Stomach (tissue), 9 donors: Measurements from ENCODE around the gene MTHFD2L. TPM values are rescaled to one million over a fixed set of nuclear protein-coding genes. Genes with fewer than 3 reads are reported as not detected.

Experiments
- DNase-seq, 2 donors: peaks; one replicate each; pipeline versions ENCODE4 v3.0.0 to v3.0.0-alpha.2; 2013 to 2019
- H3K27ac ChIP-seq, 5 donors: fragments of 200-600 bp in 4 of 5; sonication (generic) in 4 of 5; one replicate each; pipeline ENCODE4 v1.5.1; 2013 to 2019; ENCODE audit warnings: mild to moderate bottlenecking in 1 of 5, moderate library complexity in 1 of 5
- H3K27me3 ChIP-seq, 3 donors: fragments of 200-600 bp; sonication (generic); one replicate each; pipeline ENCODE4 v1.5.1; 2017 to 2019; ENCODE audit warnings: mixed run types in 1 of 3
- H3K36me3 ChIP-seq, 4 donors: fragments of 200-600 bp; sonication (generic); 1 replicate in 3 of 4; 2 replicates in 1 of 4; pipeline ENCODE4 v1.5.1; 2016 to 2019
- H3K4me1 ChIP-seq, 4 donors: fragments of 200-600 bp; sonication (generic); one replicate each; pipeline ENCODE4 v1.5.1; 2016 to 2019
- H3K4me3 ChIP-seq, 4 donors: fragments of 200-600 bp; sonication (generic) in 3 of 4; one replicate each; pipeline ENCODE4 v1.5.1; 2016 to 2019; ENCODE audit warnings: mild to moderate bottlenecking in 1 of 4
- H3K9me3 ChIP-seq, 4 donors: fragments of 200-600 bp; sonication (generic); one replicate each; pipeline ENCODE4 v1.5.1; 2016 to 2019
- CTCF ChIP-seq, 7 experiments: fragments of 450-650 bp in 4 of 7; fragments of 200-600 bp in 3 of 7; sonication (generic) in 3 of 7; IDR thresholded peaks; one replicate each; pipeline ENCODE4 v1.5.1; 2016 to 2019; ENCODE audit warnings: antibody characterized with exemption in 7 of 7, control low read depth in 2 of 7, mild to moderate bottlenecking in 1 of 7
- EP300 ChIP-seq: sonication (generic); formaldehyde crosslinking; IDR thresholded peaks from one replicate; pipeline ENCODE4 v1.6.1; 2017; ENCODE audit warnings: antibody characterized with exemption
- POLR2A ChIP-seq, 4 donors: fragments of 450-650 bp; IDR thresholded peaks; one replicate each; pipeline ENCODE4 v1.6.1; 2016; ENCODE audit warnings: antibody characterized with exemption in 4 of 4, control low read depth in 2 of 4, mild to moderate bottlenecking in 1 of 4, moderate library complexity in 1 of 4
- POLR2AphosphoS5 ChIP-seq, 3 donors: sonication (generic); formaldehyde crosslinking; IDR thresholded peaks; one replicate each; pipeline ENCODE4 v1.6.1; 2016; ENCODE audit warnings: antibody characterized with exemption in 3 of 3
- WGBS, 5 donors: extraction: QIAGEN DNeasy Blood & Tissue Kit in 3 of 5; methylation state at CpG; one replicate each; pipeline versions ENCODE4 v1.1.5 to v1.1.7; 2013 to 2018; 5-methylcytosine and 5-hydroxymethylcytosine counted together
- intact Hi-C: fragments of 100-400 bp; cut with DNase I; formaldehyde crosslinking; loops from one replicate; pipeline ENCODE4 v1.15.1; 2023; ENCODE audit warnings: low total_unique reads
- polyA plus RNA-seq, 3 donors: library from polyadenylated mRNA; stranded (reverse); fragments of 200-250 nt; gene quantifications; one replicate each; pipeline ENCODE4 v1.2.3, GENCODE V29; 2013
- total RNA-seq, 5 donors: library from RNA; depleted of rRNA; stranded (reverse); fragments of >200 nt; gene quantifications; one replicate each; pipeline versions ENCODE4 v1.1.0 to v1.2.3, GENCODE V29; 2014 to 2016
- donor health status: healthy with polysubstance abuse.
- donor health status: Bipolar disorder and iron deficiency.
- donor health status: healthy.

The MTHFD2L gene
- total and polyA plus RNA-seq, 8 donors = 1.4 to 34.1 (median 8.2) TPM

DNA sequence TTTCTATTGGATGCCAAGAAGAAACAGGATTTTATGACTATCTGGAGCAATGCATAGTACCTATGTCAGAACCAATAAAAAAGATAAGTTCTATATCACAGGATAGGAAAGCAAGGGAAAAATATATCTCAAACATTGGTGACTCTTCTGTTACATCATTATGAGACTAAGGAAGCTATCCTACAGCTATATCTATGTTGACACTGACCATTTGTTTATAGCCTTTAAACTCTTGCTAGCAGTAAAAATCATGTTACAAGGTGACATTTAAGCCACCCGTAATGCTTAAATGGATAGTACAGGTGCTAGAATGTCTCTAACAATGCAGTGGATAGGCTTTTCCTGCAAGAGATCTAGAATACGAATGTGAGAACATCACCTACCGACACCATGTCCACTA lies 121.8 kb downstream of the MTHFD2L start:
- WGBS, 5 donors = 94 to 98% (median 95%) methylated on average over 3 of the region's 3 CpGs

GRCh38 chr4:74282926-74283325 lies 125.0 kb downstream of the MTHFD2L start:
- Histone ChIP-seq H3K36me3 (no peaks in the 10 kb centered on the region), H3K27me3 (no peaks in the 10 kb centered on the region), H3K9me3 (no peaks in the 10 kb centered on the region), H3K4me3 (no peak overlapping the region), H3K27ac (no peak overlapping the region), H3K4me1 (no peaks in the 10 kb centered on the region)
- TF ChIP-seq CTCF (IDR thresholded peaks at IDR 0.05) (no peak), EP300 (no peak), POLR2A (IDR thresholded peaks at IDR 0.05) (no peak), POLR2AphosphoS5 (IDR thresholded peaks at IDR 0.05) (no peak)
- intact Hi-C loops = no loop called here
- DNase-seq = no peak

More for the DNA sequence above, 121.8 kb downstream of the MTHFD2L start:
- TF ChIP-seq CTCF (IDR thresholded peaks at IDR 0.05) = no peak
- no peak for TF ChIP-seq POLR2AphosphoS5 (IDR thresholded peaks at IDR 0.05)
- TF ChIP-seq POLR2A (IDR thresholded peaks at IDR 0.05) = no peak
- Histone ChIP-seq H3K4me3 (no peak overlapping the region), H3K36me3 (no peaks in the 10 kb centered on the region), H3K27ac (no peak overlapping the region), H3K4me1 (no peaks in the 10 kb centered on the region), H3K9me3 (no peaks in the 10 kb centered on the region), H3K27me3 (no peaks in the 10 kb centered on the region)
- no peak for DNase-seq
- intact Hi-C loops = no loop called here

GRCh38 chr4:74283614-74284013 lies 125.7 kb downstream of the MTHFD2L start:
- DNase-seq = no peak
- Histone ChIP-seq H3K9me3 (no peaks in the 10 kb centered on the region), H3K27ac (no peak overlapping the region), H3K27me3 (no peaks in the 10 kb centered on the region), H3K4me1 (no peaks in the 10 kb centered on the region), H3K36me3 (no peaks in the 10 kb centered on the region), H3K4me3 (no peak overlapping the region)
- WGBS, 5 donors = 68 to 89% (median 87%) methylated on average over 2 of the region's 2 CpGs
- intact Hi-C loops = no loop called here
- TF ChIP-seq EP300 (no peak), POLR2A (IDR thresholded peaks at IDR 0.05) (no peak), POLR2AphosphoS5 (IDR thresholded peaks at IDR 0.05) (no peak), CTCF (IDR thresholded peaks at IDR 0.05) (no peak)

GRCh38 chr4:74284053-74284452 lies 126.1 kb downstream of the MTHFD2L start:
- Histone ChIP-seq H3K4me3 (no peak overlapping the region), H3K9me3 (no peaks in the 10 kb centered on the region), H3K27me3 (no peaks in the 10 kb centered on the region), H3K27ac (no peak overlapping the region), H3K4me1 (no peaks in the 10 kb centered on the region), H3K36me3 (no peaks in the 10 kb centered on the region)
- intact Hi-C loops = no loop called here
- TF ChIP-seq EP300 (no peak), POLR2AphosphoS5 (IDR thresholded peaks at IDR 0.05) (no peak), CTCF (IDR thresholded peaks at IDR 0.05) (no peak), POLR2A (IDR thresholded peaks at IDR 0.05) (no peak)
- WGBS, 5 donors = 41 to 57% (median 50%) methylated on average over 3 of the region's 3 CpGs
- DNase-seq = no peak
